Naive B cell (primary cell): ENCODE data around the gene ALOX12B. TPM values are rescaled to one million over a fixed set of nuclear protein-coding genes. Genes with fewer than 3 reads are reported as not detected.
"Not testable (repeated sequence)": the region's sequence is repeated elsewhere in the genome, so short reads cannot be mapped to it uniquely, and the experiment has no call there.

Source experiments
- ATAC-seq, 2 donors: fragments of 150-1000 bp; cut with Tn5 transposase; 2 replicates each; pipeline ENCODE4 v1.10.0; 2021; ENCODE audit warnings: low read depth in 2 of 2, mild to moderate bottlenecking in 2 of 2, moderate library complexity in 2 of 2
- DNase-seq: peaks from one replicate; pipeline ENCODE4 v3.0.0; 2022
- H3K27ac Mint-ChIP-seq, 6 donors: one replicate each; pipeline ENCODE4 v1.8.0; 2020 to 2022; ENCODE audit warnings: mild to moderate bottlenecking in 6 of 6, mixed read lengths in 6 of 6, moderate library complexity in 5 of 6, inconsistent platforms in 2 of 6
- H3K27me3 Mint-ChIP-seq, 3 donors: one replicate each; pipeline ENCODE4 v1.8.0; 2021 to 2022; ENCODE audit warnings: mixed read lengths in 3 of 3, mild to moderate bottlenecking in 1 of 3
- H3K36me3 Mint-ChIP-seq, 2 donors: one replicate each; pipeline ENCODE4 v1.8.0; 2020 to 2022; ENCODE audit warnings: mixed read lengths in 2 of 2, inconsistent platforms in 1 of 2, mild to moderate bottlenecking in 1 of 2
- H3K4me1 Mint-ChIP-seq, 3 donors: one replicate each; pipeline ENCODE4 v1.8.0; 2020 to 2022; ENCODE audit warnings: mixed read lengths in 3 of 3, inconsistent platforms in 1 of 3, mild to moderate bottlenecking in 1 of 3, moderate library complexity in 1 of 3
- H3K4me3 Mint-ChIP-seq, 8 donors: one replicate each; pipeline ENCODE4 v1.8.0; 2020 to 2022; ENCODE audit warnings: mild to moderate bottlenecking in 8 of 8, mixed read lengths in 8 of 8, moderate library complexity in 8 of 8, inconsistent platforms in 2 of 8
- H3K9me3 Mint-ChIP-seq, 7 donors: one replicate each; pipeline ENCODE4 v1.8.0; 2020 to 2022; ENCODE audit warnings: mixed read lengths in 7 of 7, mild to moderate bottlenecking in 5 of 7, inconsistent platforms in 2 of 7, moderate library complexity in 1 of 7
- polyA plus RNA-seq, 6 donors: library from polyadenylated mRNA; unstranded; fragments of 300-500 nt; fragmentation: Illumina TruSeq; gene quantifications; one replicate each; pipeline ENCODE4 v1.2.3, GENCODE V29; 2021; ENCODE audit warnings: low read depth in 6 of 6

Gene ALOX12B
- polyA plus RNA-seq, 6 donors from 2014 or later, result 0.45 to 2.4 (median 1.1) TPM; not detected in 2

DNA sequence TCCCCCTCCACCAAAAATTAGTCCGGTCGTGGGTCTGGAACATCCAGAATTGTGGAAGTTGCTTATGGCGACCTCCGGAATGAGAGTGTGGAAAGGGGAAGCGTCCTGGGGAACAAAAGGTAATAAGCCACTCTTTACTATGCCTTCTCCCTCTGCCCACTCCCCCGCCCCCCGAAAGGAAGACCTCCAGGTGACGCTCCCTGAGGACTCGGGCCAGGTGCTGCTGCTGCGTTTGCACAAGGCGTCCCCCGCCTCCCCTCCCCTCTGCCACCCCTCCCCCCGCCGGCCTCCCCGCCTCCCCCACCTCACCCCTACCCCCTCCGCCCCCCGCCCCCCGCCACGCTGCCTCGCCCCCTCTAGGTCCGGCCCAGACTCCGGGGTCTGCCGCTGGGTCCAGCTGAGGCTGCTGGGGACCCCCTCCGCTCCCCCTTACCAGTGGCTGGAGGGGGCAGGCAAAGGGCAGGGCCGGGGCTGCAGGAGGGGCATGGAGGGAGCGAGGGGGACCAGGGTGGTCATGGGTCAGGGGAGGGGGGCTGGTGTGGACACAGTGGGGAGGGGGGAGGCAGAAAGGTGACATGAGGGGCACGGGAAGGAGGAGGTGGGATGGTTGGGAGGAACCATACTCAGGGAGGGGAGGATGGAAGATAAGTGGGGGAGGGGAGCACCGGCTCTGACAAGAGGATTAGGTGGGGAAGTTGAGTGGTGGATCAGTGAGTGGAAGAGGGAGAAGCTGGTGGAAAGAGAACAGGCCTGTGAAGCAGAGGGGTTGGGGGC is 23.6 kb downstream of the ALOX12B start:
- H3K9me3 Mint-ChIP-seq, result no peaks in the 10 kb centered on the region
- ATAC-seq, result no peak
- H3K4me1 Mint-ChIP-seq, result peaks cover 0 to 2% (median 2%) of the 10 kb centered on the region in 3 donors
- no peak overlapping the region for H3K27ac Mint-ChIP-seq
- DNase-seq, result no peak
- peaks cover 48 to 63% (median 54%) of the 10 kb centered on the region in 3 donors for H3K27me3 Mint-ChIP-seq
- H3K36me3 Mint-ChIP-seq, result no peaks in the 10 kb centered on the region
- H3K4me3 Mint-ChIP-seq, result no peak overlapping the region

DNA sequence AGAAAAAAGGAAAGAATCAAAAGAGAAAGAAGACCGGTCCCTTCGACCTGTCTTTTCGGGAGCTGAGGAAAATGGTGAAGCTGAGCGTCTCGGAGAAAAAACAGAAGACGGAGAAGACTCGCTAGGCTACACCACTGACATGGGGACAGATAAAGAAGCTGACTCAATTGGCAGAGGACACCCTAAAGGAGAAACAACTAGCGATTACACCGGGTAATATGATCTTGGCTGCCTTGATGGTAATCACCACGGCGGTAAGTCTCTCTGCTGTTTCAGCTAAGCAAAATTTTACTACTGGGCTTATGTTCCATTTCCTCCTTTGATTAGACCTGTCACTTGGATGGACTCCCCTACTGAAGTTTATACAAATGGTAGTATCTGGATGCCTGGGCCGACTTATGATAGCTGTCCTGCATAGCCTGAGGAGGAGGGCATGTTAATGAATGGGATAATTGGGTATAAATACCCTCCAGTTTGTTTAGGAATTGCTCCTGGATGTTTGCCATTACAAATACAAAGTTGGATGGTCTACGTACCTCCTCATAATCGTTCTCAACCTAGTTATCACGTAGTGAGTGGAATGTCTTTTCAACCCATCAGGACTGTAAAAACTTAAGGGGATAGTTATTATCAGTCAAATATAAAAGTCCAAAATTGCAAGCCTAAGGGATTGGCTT is 24.6 kb downstream of the ALOX12B start:
- peaks cover 48 to 63% (median 50%) of the 10 kb centered on the region in 3 donors for H3K27me3 Mint-ChIP-seq
- no peaks in the 10 kb centered on the region for H3K9me3 Mint-ChIP-seq
- ATAC-seq, result no peak
- no peak overlapping the region for H3K27ac Mint-ChIP-seq
- DNase-seq, result no peak
- no peak overlapping the region for H3K4me3 Mint-ChIP-seq
- H3K36me3 Mint-ChIP-seq, result no peaks in the 10 kb centered on the region
- H3K4me1 Mint-ChIP-seq, result peaks cover 0 to 3% (median 0%) of the 10 kb centered on the region in 3 donors

DNA sequence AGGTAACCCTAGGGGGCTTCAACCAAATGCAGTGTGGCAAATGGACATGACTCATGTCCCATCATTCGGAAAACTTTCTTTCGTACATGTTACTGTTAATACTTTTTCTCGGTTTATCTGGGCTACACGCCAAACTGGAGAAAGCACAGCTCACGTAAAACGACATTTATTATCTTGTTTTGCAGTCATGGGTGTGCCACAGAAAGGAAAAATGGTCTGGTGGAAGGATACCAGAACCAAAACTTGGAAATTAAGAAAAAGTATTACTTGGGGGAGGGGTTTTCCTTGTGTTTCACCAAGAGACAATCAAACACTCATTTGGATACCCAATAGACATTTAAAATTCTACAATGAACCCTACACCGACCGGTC is 25.1 kb downstream of the ALOX12B start:
- no peak overlapping the region for H3K4me3 Mint-ChIP-seq
- DNase-seq (no peak), ATAC-seq (no peak)
- H3K4me1 Mint-ChIP-seq, result peaks cover 3 to 7% (median 4%) of the 10 kb centered on the region in 3 donors
- peaks cover 45 to 63% (median 53%) of the 10 kb centered on the region in 3 donors for H3K27me3 Mint-ChIP-seq
- no peaks in the 10 kb centered on the region for H3K9me3 Mint-ChIP-seq
- no peaks in the 10 kb centered on the region for H3K36me3 Mint-ChIP-seq
- no peak overlapping the region for H3K27ac Mint-ChIP-seq

DNA sequence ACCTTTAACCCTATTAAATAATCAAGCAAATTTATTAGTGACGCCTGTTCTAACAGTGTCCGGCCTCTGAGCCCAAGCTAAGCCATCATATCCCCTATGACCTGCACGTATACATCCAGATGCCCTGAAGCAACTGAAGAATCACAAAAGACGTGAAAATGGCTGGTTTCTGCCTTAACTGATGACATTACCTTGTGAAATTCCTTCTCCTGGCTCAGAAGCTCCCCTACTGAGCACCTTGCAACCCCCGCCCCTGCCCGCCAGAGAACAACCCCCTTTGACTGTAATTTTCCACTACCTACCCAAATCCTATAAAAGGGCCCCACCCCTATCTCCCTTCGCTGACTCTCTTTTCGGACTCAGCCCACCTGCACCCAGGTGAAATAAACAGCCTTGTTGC is 25.7 kb downstream of the ALOX12B start:
- H3K9me3 Mint-ChIP-seq, H3K36me3 Mint-ChIP-seq, DNase-seq, ATAC-seq, H3K4me3 Mint-ChIP-seq: not testable (repeated sequence)
- Mint-ChIP-seq H3K4me1 (peaks cover 7 to 13% (median 9%) of the 10 kb centered on the region in 3 donors), H3K27me3 (peaks cover 44 to 63% (median 53%) of the 10 kb centered on the region in 3 donors), H3K27ac (peak overlapping the region in 2 of 6 donors; percentile 39 to 86)

DNA sequence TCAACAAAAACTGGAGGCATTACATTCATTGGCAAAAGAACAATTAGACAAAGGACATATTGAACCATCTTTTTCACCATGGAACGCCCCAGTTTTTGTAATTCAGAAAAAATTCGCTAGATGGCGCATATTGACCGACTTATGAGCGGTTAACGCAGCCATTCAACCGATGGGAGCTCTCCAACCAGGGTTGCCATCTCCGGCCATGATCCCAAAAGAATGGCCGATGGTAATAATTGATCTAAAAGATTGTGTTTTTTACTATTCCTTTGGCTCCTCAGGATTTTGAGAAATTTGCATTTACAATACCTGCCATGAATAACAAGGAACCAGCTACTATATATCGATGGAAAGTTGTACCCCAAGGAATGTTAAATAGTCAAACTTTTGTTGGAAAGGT is 27.2 kb downstream of the ALOX12B start:
- H3K4me1 Mint-ChIP-seq, result peaks cover 17 to 29% (median 23%) of the 10 kb centered on the region in 3 donors
- DNase-seq (peak; percentile 66), ATAC-seq (peak; percentile 34 to 43)
- peak overlapping the region in 3 of 6 donors; percentile 79 to 85 (median 84) for H3K27ac Mint-ChIP-seq
- H3K27me3 Mint-ChIP-seq, result peaks cover 30 to 47% (median 44%) of the 10 kb centered on the region in 3 donors
- H3K9me3 Mint-ChIP-seq, result no peaks in the 10 kb centered on the region
- H3K4me3 Mint-ChIP-seq, result peak overlapping the region in 1 of 8 donors; percentile 25
- H3K36me3 Mint-ChIP-seq, result no peaks in the 10 kb centered on the region

DNA sequence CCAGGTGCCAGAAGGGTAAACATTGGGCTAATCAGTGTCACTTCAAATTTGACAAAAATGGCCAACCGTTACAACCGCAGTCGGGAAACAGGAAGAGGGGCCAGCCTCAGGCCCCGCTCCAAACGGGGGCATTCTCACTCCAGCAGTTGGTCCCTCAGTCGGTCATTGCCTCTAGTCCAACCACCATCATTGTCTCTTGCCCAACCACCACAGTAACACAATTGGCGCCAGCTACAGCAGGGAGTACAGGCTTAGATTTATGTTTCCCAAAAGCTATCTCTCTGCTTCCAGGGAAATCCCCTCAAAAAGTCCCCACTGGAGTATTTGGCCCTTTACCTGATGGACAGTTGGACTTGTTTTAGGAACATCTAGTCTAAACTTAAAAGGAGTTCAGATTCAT is 28.4 kb downstream of the ALOX12B start:
- peak overlapping the region in 1 of 6 donors; percentile 69 for H3K27ac Mint-ChIP-seq
- no peaks in the 10 kb centered on the region for H3K36me3 Mint-ChIP-seq
- H3K27me3 Mint-ChIP-seq, result peaks cover 24 to 40% (median 36%) of the 10 kb centered on the region in 3 donors
- H3K9me3 Mint-ChIP-seq, result no peaks in the 10 kb centered on the region
- ATAC-seq (no peak), DNase-seq (no peak)
- no peak overlapping the region for H3K4me3 Mint-ChIP-seq
- peaks cover 17 to 39% (median 28%) of the 10 kb centered on the region in 3 donors for H3K4me1 Mint-ChIP-seq

DNA sequence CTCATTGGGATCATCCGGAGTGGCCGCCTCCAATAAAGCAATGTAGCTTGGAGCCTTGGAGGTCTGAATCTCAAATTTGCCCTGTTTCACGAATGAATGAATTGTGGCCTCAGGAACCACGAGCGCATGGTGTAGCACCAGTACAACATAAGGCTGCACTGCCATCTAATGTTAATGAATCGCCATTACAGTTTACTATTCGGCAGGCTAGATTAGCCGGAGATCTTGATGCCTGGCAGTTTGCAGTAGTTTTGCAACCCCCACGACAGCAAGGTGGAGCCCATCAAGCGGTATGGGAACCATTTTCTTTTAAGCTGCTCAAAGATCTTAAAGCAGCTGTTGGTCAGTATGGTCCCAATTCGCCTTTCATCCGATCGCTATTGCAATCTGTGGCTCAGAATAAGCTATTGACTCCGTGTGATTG is 29.8 kb downstream of the ALOX12B start:
- Mint-ChIP-seq H3K9me3 (no peaks in the 10 kb centered on the region), H3K36me3 (no peaks in the 10 kb centered on the region), H3K4me3 (peak overlapping the region in 6 of 8 donors; percentile 20 to 86 (median 48)), H3K27ac (peak overlapping the region in 3 of 6 donors; percentile 29 to 82 (median 71)), H3K4me1 (peaks cover 17 to 39% (median 28%) of the 10 kb centered on the region in 3 donors), H3K27me3 (peaks cover 11 to 30% (median 23%) of the 10 kb centered on the region in 3 donors)
- peak; percentile 72 for DNase-seq
- peak; percentile 79 for ATAC-seq

DNA sequence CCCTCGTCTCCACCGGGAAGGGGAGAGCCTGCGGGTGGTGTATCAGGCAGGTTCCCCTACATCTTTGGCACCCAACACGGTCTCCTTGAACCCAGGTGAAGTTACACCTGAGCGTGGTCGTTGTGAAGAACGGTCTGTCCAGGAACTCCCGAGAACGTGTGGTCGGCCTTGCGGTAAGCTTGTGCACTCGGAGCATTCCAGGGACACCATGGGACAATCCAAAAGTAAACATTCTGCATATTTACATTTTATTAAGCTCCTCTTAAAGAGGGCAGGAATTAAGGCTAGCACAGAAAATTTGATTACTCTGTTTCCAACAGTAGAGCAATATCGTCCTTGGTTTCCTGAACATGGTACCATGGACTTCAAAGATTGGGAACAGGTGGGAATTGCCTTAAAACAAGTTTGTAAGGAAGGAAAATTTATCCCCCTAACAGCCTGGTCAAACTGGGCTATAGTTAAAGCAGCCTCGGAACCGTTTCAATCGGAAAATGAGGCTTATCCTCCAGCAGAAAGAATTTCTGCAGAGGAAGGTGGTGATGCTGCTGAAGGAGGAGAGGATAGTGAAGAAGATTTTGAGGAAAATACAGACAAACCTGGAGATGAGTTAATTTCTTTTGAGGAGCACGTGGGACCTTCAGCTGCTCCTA is 30.4 kb downstream of the ALOX12B start:
- Mint-ChIP-seq H3K27me3 (peaks cover 5 to 25% (median 17%) of the 10 kb centered on the region in 3 donors), H3K36me3 (no peaks in the 10 kb centered on the region)

DNA sequence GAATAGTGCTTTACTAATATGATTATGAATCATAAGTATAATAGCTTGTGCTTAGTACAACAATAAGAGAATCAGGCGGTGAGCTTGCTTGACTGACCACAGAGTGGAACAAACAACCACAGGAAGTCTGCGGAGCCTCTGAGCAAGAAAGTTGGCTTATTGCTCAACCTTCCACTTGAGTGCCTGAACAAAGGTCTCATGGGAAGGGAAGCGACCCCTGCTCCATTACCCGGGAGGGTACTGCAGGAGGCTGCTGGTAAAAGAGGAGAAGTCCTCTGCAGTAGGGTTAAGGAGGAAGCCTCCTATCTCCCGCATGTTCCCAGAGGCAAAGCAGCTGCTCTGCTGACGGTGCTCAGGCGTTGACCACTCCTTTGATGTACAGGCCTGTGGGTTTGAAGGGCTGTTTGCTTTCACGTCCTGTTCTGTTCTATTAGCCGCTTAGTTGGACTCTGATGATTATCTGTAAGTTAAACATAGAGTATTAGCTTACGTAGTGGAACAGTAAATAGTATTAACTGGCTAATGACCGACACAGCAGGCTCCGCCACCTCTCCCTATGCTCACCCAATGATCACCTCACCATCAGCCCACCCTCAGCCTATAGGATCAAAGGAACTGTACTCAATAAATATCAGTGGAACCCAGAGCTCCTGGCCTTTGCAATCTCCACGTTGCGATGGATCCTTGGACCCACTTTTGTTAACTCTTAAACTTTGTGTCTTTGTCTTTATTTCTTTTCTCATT is 31.1 kb downstream of the ALOX12B start:
- H3K27me3 Mint-ChIP-seq, result peaks cover 0 to 19% (median 11%) of the 10 kb centered on the region in 3 donors
- no peaks in the 10 kb centered on the region for H3K36me3 Mint-ChIP-seq
- no peaks in the 10 kb centered on the region for H3K9me3 Mint-ChIP-seq
- DNase-seq, result peak; percentile 48
- ATAC-seq, result peak; percentile 69 to 76
- peak overlapping the region in 7 of 8 donors; percentile 37 to 86 (median 58) for H3K4me3 Mint-ChIP-seq
- peaks cover 17 to 39% (median 28%) of the 10 kb centered on the region in 3 donors for H3K4me1 Mint-ChIP-seq
- H3K27ac Mint-ChIP-seq, result peak overlapping the region in 5 of 6 donors; percentile 18 to 97 (median 83)

More for the DNA sequence above, 30.4 kb downstream of the ALOX12B start:
- ATAC-seq, result no peak
- Mint-ChIP-seq H3K4me3 (peak overlapping the region; percentile 37 to 86 (median 44)), H3K27ac (peak overlapping the region in 2 of 6 donors; percentile 71 to 91), H3K9me3 (no peaks in the 10 kb centered on the region), H3K4me1 (peaks cover 17 to 39% (median 28%) of the 10 kb centered on the region in 3 donors)
- DNase-seq, result no peak

DNA sequence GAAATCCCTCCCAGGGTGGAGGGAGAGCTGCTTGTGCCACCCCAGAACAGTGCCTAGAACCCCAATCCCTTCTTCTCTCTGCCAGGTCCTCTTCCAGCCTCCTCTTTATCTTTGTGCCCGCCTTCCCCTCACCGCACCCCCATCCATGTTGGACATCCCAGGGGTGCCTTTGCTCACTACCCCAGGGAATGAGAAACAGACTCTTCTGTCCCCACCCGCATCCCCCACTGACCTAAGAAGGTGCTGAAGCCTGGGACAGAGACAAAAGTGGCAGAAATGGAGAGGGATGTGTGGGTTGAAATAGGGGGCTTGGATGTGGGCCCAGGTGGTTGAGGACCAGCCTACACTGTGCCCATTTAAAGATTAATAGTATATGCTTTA is 31.7 kb downstream of the ALOX12B start:
- Mint-ChIP-seq H3K4me1 (peaks cover 17 to 39% (median 28%) of the 10 kb centered on the region in 3 donors), H3K4me3 (peak overlapping the region in 6 of 8 donors; percentile 3 to 86 (median 62)), H3K36me3 (no peaks in the 10 kb centered on the region), H3K9me3 (no peaks in the 10 kb centered on the region), H3K27ac (peak overlapping the region in 5 of 6 donors; percentile 41 to 97 (median 83)), H3K27me3 (peaks cover 0 to 13% (median 11%) of the 10 kb centered on the region in 3 donors)
- DNase-seq (no peak), ATAC-seq (no peak)

DNA sequence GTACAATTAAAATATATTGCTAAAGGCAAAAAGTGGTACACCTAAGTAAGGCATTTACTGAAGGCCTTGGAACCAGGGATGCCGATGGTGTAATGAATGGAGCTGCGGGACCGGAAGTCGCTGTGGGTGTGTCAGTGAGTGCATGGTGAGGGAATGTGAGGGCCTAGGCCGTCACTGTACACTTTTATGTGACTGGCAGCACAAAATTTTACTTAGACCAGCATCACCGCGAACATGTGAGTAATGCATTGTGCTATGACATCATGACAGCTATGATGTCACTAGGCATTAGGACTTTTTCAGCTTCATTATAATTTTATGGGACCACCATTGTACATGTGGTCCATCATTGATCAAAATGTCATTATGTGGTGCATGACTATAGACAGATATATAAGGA is 33.9 kb downstream of the ALOX12B start:
- H3K4me3 Mint-ChIP-seq, result no peak overlapping the region
- no peaks in the 10 kb centered on the region for H3K36me3 Mint-ChIP-seq
- no peak for ATAC-seq
- no peaks in the 10 kb centered on the region for H3K9me3 Mint-ChIP-seq
- DNase-seq, result no peak
- H3K27ac Mint-ChIP-seq, result no peak overlapping the region
- peaks cover 17 to 37% (median 28%) of the 10 kb centered on the region in 3 donors for H3K4me1 Mint-ChIP-seq
- H3K27me3 Mint-ChIP-seq, result peaks cover 0 to 5% (median under 1%) of the 10 kb centered on the region in 3 donors

DNA sequence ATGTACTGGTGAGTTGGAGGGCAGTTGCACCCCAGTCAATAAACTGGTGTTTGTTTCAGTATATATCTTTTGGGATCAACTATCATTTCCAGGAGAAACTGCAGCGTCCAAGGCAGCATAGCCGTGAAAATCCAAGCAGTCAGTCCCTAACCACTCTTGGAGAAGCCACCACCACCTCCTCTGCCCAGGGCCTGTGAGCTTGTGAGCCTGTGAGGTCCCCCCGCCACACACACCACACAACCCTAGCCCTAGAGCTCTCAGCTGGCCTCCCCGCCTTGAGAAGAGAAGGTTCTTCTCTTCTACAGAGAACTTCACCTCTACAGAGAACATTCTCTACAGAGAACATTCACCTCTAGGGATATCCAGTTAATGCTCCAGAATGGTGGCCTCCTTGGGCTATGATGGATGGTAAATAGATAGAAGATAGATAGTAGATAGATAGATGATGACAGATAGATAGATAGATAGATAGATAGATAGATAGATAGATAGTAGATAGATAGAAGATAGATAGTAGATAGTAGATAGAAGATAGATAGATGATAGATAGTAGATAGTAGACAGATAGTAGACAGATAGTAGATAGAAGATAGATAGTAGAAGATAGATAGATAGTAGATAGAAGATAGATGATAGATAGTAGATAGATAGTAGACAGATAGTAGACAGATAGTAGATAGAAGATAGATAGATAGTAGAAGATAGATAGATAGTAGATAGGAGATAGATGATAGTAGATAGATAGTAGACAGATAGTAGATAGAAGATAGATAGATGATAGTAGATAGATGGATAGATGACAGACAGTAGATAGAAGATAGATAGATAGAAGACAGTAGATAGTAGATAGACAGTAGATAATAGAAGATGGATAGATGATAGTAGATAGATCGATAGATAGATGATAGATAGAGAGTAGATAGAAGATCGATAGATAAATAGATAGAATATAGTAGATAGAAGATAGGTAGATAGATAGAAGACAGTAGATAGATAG is 35.0 kb downstream of the ALOX12B start:
- H3K9me3 Mint-ChIP-seq, result no peaks in the 10 kb centered on the region
- no peak for DNase-seq
- ATAC-seq, result no peak
- peaks cover 0 to under 1% (median 0%) of the 10 kb centered on the region in 3 donors for H3K27me3 Mint-ChIP-seq
- H3K36me3 Mint-ChIP-seq, result no peaks in the 10 kb centered on the region
- H3K4me3 Mint-ChIP-seq, result no peak overlapping the region
- peaks cover 16 to 34% (median 26%) of the 10 kb centered on the region in 3 donors for H3K4me1 Mint-ChIP-seq
- no peak overlapping the region for H3K27ac Mint-ChIP-seq
